Endothelial cell of umbilical vein (primary cell): ENCODE data around the gene FNBP1.

Experiments used
- CTCF ChIP-seq, 2 donors: IDR thresholded peaks; 1 replicate in 1 of 2; 2 replicates in 1 of 2; pipeline ENCODE4 v1.5.1; 2011; ENCODE audit warnings: low read length in 2 of 2, mild to moderate bottlenecking in 2 of 2, moderate library complexity in 2 of 2, control low read depth in 1 of 2, inconsistent platforms in 1 of 2, low read depth in 1 of 2; ENCODE audit not compliant: insufficient read depth in 1 of 2; ENCODE audit errors: extremely low read depth in 1 of 2
- MAX ChIP-seq: IDR thresholded peaks from 2 replicates; pipeline ENCODE4 v1.6.1; 2011; ENCODE audit not compliant: insufficient read depth, insufficient read length
- MYC ChIP-seq: IDR thresholded peaks from one replicate; pipeline ENCODE4 v1.6.1; 2011; ENCODE audit warnings: mild to moderate bottlenecking, low read depth, low read length

GRCh38 chr9:130058154-130058553 lies 15.2 kb upstream of the FNBP1 start:
- peak; percentile 7 to 18 for TF ChIP-seq CTCF (IDR thresholded peaks at IDR 0.05; ENCODE audit: extremely low read depth in 1 of 2, insufficient read depth in 1 of 2, low read depth in 1 of 2, low read length in 2 of 2)
- TF ChIP-seq MYC = no peak
- no peak for TF ChIP-seq MAX
